HepG2 (cell line): ENCODE data around the gene ATP2B2.

Source experiments
- ELF4 ChIP-seq: sonication (generic); formaldehyde crosslinking; IDR thresholded peaks from 2 replicates; pipeline ENCODE4 v1.5.0; 2020; ENCODE audit warnings: missing genetic modification reagents, mild to moderate bottlenecking, moderate library complexity, borderline replicate concordance
- EZH2 ChIP-seq: conservative IDR thresholded peaks from 2 replicates; pipeline ENCODE4 v1.6.1; 2012; ENCODE audit warnings: mild to moderate bottlenecking, low read depth, low read length, moderate library complexity
- POLR2AphosphoS5 ChIP-seq: IDR thresholded peaks from 2 replicates; pipeline ENCODE4 v1.6.1; 2012; ENCODE audit warnings: low read depth, low read length
- ZFX ChIP-seq: sonication (generic); formaldehyde crosslinking; IDR thresholded peaks from 2 replicates; pipeline ENCODE4 v1.4.0; 2020; ENCODE audit warnings: mild to moderate bottlenecking, low read depth, missing genetic modification reagents, moderate library complexity
- ZNF232 ChIP-seq: sonication (generic); formaldehyde crosslinking; IDR thresholded peaks from 2 replicates; pipeline ENCODE4 v1.4.0; 2020; ENCODE audit warnings: missing genetic modification reagents, borderline replicate concordance
- TF ChIP-seq, protein P1 (sequence below): sonication (generic); formaldehyde crosslinking; IDR thresholded peaks from 2 replicates; pipeline ENCODE4 v1.5.0; 2020; ENCODE audit warnings: mild to moderate bottlenecking, missing genetic modification reagents, moderate library complexity
- TF ChIP-seq, protein P2 (sequence below): sonication (generic); formaldehyde crosslinking; IDR thresholded peaks from 2 replicates; pipeline ENCODE4 v1.4.0; 2020; ENCODE audit warnings: missing genetic modification reagents
- TF ChIP-seq, protein P3 (sequence below): IDR thresholded peaks from 2 replicates; pipeline ENCODE4 v1.6.1; 2016; ENCODE audit warnings: mild to moderate bottlenecking, missing biosample characterization, missing genetic modification reagents
- TF ChIP-seq, protein P4 (sequence below): sonication (generic); formaldehyde crosslinking; IDR thresholded peaks from 2 replicates; pipeline ENCODE4 v1.5.1; 2020; ENCODE audit warnings: missing genetic modification reagents, mild to moderate bottlenecking, borderline replicate concordance

DNA sequence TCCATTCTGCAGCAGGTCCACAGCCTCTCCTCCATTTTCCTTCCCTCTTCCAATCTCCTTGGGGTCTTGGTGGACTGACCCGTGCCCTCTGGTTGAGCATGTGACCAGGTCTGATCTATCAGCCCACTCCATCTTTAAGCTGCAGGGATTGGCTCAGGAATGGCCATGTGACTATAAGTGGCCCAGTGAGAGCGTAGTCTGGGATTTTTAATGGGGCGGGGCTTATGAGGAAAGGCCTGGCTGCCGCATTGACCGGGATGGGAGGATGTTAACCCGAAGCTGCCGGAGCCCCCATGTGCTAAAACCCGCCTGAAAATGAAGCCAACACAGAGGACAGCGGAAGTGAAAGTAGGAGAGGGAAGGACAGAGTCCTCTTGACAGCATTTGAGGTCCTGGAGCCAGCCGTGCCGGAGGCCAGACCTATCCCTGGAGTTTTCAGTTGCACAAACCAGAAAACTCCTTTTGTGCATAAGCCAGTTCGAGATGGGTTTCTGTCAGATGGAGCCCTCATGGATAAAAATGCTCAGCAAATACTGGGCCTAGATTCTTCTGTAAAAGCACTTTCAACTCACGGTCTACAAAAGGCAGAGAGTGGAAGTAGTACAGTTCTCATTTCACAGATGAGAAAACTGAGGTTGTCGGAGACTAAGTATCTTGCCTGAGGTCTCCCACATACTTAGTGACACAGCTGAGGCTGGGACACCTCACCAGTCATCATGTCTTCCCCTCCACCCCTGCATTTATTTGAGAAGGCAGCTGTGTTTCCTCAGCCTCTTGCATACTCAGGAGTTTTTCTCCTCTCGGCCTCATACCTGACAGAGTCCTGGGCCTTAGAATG is 61.9 kb downstream of the ATP2B2 start:
- no peak for TF ChIP-seq EZH2
- TF ChIP-seq ZNF232 (CRISPR knock-in tag) = no peak
- no peak for TF ChIP-seq ELF4 (CRISPR knock-in tag)
- TF ChIP-seq, protein P1, sequence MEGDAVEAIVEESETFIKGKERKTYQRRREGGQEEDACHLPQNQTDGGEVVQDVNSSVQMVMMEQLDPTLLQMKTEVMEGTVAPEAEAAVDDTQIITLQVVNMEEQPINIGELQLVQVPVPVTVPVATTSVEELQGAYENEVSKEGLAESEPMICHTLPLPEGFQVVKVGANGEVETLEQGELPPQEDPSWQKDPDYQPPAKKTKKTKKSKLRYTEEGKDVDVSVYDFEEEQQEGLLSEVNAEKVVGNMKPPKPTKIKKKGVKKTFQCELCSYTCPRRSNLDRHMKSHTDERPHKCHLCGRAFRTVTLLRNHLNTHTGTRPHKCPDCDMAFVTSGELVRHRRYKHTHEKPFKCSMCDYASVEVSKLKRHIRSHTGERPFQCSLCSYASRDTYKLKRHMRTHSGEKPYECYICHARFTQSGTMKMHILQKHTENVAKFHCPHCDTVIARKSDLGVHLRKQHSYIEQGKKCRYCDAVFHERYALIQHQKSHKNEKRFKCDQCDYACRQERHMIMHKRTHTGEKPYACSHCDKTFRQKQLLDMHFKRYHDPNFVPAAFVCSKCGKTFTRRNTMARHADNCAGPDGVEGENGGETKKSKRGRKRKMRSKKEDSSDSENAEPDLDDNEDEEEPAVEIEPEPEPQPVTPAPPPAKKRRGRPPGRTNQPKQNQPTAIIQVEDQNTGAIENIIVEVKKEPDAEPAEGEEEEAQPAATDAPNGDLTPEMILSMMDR (CRISPR knock-in tag) = no peak
- TF ChIP-seq, protein P2, sequence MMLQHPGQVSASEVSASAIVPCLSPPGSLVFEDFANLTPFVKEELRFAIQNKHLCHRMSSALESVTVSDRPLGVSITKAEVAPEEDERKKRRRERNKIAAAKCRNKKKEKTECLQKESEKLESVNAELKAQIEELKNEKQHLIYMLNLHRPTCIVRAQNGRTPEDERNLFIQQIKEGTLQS (CRISPR knock-in tag) = no peak
- TF ChIP-seq, protein P3, sequence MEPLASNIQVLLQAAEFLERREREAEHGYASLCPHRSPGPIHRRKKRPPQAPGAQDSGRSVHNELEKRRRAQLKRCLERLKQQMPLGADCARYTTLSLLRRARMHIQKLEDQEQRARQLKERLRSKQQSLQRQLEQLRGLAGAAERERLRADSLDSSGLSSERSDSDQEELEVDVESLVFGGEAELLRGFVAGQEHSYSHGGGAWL (CRISPR knock-in tag) = no peak
- no peak for TF ChIP-seq ZFX (CRISPR knock-in tag)
- TF ChIP-seq POLR2AphosphoS5 = no peak
- TF ChIP-seq, protein P4, sequence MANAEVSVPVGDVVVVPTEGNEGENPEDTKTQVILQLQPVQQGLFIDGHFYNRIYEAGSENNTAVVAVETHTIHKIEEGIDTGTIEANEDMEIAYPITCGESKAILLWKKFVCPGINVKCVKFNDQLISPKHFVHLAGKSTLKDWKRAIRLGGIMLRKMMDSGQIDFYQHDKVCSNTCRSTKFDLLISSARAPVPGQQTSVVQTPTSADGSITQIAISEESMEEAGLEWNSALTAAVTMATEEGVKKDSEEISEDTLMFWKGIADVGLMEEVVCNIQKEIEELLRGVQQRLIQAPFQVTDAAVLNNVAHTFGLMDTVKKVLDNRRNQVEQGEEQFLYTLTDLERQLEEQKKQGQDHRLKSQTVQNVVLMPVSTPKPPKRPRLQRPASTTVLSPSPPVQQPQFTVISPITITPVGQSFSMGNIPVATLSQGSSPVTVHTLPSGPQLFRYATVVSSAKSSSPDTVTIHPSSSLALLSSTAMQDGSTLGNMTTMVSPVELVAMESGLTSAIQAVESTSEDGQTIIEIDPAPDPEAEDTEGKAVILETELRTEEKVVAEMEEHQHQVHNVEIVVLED = no peak
